OCI-LY7 (cell line): ENCODE measurements around the gene NHLRC4.

Experiments used
- EZH2phosphoT487 ChIP-seq: fragments of 200-600 bp; sonication (generic); IDR thresholded peaks from 2 replicates; pipeline ENCODE4 v1.6.1; 2018; ENCODE audit warnings: low read depth, borderline replicate concordance, mild to moderate bottlenecking, mixed run types, antibody characterized with exemption, low read length, moderate library complexity, mixed read lengths
- TF ChIP-seq, protein P1 (sequence below): fragments of 200-600 bp; sonication (generic); conservative IDR thresholded peaks from 2 replicates; pipeline ENCODE4 v1.5.1; 2014; ENCODE audit warnings: mild to moderate bottlenecking, antibody characterized with exemption, low read length, moderate library complexity, mixed read lengths

DNA sequence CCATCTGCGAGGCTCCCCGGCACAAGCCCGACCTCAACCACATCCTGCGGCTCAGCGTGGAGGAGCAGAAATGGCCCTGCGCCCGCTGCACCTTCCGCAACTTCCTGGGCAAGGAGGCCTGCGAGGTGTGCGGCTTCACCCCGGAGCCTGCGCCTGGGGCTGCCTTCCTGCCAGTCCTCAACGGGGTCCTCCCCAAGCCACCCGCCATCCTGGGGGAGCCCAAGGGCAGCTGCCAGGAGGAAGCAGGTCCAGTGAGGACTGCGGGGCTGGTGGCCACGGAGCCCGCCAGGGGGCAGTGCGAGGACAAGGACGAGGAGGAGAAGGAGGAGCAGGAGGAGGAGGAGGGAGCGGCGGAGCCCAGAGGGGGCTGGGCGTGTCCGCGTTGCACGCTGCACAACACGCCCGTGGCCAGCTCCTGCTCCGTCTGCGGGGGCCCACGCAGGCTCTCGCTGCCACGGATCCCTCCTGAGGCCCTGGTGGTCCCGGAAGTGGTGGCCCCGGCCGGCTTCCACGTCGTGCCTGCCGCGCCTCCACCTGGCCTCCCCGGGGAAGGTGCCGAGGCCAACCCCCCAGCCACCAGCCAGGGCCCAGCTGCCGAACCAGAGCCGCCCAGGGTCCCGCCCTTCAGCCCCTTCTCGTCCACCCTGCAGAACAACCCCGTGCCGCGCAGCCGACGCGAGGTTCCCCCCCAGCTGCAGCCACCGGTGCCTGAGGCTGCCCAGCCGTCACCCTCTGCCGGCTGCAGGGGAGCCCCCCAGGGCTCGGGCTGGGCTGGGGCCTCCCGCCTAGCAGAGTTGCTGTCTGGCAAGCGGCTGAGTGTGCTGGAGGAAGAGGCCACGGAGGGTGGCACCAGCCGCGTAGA lies 19.7 kb upstream of the NHLRC4 start:
- TF ChIP-seq, protein P1, sequence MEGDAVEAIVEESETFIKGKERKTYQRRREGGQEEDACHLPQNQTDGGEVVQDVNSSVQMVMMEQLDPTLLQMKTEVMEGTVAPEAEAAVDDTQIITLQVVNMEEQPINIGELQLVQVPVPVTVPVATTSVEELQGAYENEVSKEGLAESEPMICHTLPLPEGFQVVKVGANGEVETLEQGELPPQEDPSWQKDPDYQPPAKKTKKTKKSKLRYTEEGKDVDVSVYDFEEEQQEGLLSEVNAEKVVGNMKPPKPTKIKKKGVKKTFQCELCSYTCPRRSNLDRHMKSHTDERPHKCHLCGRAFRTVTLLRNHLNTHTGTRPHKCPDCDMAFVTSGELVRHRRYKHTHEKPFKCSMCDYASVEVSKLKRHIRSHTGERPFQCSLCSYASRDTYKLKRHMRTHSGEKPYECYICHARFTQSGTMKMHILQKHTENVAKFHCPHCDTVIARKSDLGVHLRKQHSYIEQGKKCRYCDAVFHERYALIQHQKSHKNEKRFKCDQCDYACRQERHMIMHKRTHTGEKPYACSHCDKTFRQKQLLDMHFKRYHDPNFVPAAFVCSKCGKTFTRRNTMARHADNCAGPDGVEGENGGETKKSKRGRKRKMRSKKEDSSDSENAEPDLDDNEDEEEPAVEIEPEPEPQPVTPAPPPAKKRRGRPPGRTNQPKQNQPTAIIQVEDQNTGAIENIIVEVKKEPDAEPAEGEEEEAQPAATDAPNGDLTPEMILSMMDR = no peak
- TF ChIP-seq EZH2phosphoT487 = no peak
